ENCODE measurements around the gene HTR4.
A peak's percentile ranks its signal among the peaks of the same experiment; 100 is the strongest.

Gene HTR4

DNA sequence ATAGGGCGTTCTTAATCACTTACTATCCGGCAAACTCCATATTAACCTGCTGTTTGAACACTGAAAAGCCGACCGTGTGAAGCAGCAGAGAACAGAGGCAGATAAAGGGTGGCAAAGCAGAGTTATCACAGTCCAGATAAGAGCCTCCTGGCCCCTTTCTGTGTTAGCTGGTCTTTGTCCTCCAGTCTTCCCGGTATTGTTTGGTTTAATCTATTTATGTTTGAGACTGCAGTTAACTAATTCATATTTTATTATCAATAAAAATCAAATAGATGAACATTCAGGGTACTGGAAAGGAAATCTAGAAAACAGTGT is 6.0 kb upstream of the HTR4 start:
- DNase-seq = no peak

DNA sequence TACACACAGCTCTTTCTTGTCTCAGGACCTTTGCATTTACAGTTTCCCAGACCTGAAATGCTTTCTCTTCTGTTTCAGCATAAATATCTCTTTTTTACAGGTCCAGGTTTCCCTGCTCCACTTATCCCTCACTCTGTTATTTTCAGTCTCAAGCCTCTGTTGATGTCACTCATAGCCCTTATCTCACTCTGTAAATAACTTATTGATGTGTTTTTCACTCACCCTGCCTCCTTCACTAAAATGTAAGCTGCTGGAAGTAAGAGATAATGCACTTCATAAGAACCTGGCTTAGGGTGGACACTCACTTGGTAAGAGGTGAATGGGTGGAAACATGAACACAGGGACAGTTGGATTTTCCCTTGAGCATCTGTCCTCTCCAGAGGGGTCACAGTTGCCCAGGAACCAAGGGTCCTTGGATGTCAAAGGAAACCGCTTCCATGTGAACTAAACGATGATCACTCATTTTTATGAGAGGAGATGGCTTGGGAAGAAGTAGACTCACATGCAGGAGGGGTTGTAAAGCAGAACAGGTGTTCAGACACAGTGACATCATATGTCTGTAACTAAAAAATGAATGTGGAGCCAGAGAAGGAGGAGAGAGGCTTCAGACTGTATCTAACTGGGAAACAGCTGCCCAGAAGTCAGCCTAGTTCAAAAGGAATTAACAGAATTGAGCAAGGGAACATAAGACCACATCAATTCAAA is 5.5 kb upstream of the HTR4 start:
- no peak for DNase-seq

- no peak for DNase-seq
These were observed 964 bp downstream of the HTR4 start for GRCh38 chr5:148653291-148653835.

- no peak for DNase-seq
These were observed 2.8 kb downstream of the HTR4 start for GRCh38 chr5:148651528-148651927.

GRCh38 chr5:148645527-148645926 is 8.8 kb downstream of the HTR4 start:
- DNase-seq = no peak

- no peak for DNase-seq
These were observed 12.6 kb downstream of the HTR4 start for GRCh38 chr5:148641735-148642134.

- DNase-seq = no peak
These were observed 13.9 kb downstream of the HTR4 start for GRCh38 chr5:148640471-148640870.

GRCh38 chr5:148639081-148639480 is 15.2 kb downstream of the HTR4 start:
- DNase-seq = no peak

GRCh38 chr5:148636353-148636752 is 18.0 kb downstream of the HTR4 start:
- DNase-seq = no peak

DNA sequence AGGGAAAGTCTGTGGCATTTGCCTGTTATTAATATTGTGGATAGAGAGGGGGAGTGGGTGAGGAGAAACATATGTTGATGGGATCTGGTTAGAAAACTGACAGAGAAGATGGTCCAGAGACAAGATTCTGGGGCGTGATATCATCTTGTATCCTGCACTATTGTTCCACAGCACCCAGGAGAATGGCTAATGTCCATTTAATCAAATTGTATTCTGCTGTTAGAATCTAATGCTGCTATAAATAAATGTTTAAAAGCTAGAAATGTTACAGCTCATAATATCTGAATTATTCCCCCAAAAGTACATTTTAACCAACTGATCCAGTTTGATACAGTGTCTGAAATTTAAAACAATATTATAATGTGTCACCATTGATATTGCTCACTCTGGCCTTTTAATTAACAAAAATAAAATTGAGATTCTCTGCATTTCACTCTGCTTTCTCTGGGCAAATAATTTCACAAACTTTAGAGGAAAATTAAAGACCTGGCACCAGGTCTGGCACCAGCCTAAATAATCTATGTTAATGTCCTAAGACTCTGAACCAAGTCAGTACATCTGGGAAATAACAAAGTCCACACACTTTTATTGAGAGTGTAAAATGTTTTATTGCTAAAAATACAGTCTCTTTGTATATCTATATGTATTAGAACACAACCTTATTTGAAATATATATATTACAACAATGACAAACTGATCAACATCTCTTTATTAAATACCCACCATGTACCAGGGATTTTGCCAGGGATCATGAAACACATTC is 18.8 kb downstream of the HTR4 start:
- no peak for DNase-seq

- no peak for DNase-seq
These were observed 21.3 kb downstream of the HTR4 start for GRCh38 chr5:148633067-148633377.

GRCh38 chr5:148632255-148633066 is 21.9 kb downstream of the HTR4 start:
- DNase-seq = no peak

DNA sequence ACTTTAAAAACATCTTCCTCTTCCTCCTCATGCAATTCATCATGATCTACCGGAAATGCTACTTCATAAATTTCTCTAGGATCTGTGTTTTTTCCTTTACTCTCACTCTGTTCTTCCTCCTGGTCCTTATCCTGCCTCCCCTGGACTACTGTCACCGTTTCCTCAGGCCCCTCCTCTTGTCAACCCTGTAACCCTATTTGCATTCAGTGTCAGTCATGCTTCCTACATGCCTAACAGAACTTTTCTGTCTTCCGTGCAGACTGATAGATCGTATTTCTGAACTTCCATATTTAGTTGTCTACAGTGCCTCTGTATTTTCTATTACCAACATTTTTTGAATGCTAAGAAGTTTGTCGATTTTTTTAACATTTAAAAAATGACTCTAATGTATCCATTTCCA is 27.3 kb downstream of the HTR4 start:
- DNase-seq = no peak

DNA sequence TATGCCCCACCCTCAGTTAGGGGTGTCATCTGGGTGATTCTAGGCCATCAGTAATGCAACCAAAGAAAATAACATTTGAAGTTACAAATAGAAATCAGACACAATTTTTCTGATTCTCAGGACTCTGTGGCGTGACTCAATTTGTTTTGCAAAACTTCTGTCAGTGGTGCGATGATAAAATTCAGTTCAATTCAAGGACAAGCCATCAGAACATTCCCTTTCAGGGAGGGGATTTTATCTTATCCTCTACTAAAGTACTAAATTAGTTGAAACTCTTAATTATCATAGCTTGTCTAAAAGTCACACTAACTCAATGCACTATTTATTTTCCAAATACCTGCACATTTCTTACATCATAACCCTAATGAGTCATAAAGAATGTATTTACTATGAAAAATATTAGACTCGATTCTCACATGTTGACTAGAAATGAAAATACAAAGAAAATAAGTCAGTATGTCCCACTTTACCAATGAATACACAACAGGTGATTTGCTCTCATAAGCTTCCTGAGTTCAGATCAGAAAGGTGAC is 28.2 kb downstream of the HTR4 start:
- no peak for DNase-seq

DNA sequence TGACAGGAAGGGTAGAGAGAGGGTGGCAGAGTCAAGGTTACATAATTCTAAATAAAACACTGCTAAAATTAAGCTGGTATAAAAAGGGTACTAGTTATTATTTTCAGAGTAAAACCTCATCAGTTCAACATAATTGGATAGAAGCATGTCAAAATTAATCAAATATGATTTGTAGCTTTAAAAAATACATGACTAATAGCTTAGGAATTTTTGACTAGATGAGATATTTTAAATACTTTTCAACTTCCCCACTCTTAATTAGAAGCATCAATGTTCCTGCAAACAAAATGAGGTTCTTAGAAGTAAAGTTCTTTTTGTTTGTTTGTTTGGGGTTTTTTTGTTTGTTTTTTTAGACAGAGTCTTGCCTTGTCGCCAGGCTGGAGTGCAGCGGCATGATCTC is 29.1 kb downstream of the HTR4 start:
- DNase-seq = no peak

GRCh38 chr5:148623741-148624140 is 30.6 kb downstream of the HTR4 start:
- no peak for DNase-seq

DNA sequence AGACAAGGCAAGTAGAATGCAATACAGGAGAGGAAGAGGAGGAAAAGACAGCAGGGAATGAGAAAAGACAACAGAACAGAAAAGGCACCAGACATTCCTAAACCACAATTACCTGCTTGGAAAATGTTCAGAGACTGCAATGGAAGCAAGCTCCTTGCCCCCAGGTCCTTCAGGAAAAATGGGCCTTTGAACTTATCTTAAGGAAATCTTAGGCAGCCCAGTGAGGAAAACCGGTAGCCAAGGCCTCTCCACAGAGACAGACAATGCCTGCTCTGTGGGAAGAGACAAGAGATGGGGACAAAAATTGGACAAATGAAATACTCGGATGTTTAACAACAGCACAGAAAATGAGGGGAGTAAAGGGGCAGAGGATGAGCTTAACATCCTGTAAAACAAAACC is 31.2 kb downstream of the HTR4 start:
- DNase-seq = no peak

GRCh38 chr5:148620696-148621095 is 33.6 kb downstream of the HTR4 start:
- DNase-seq = peak; percentile 7

DNA sequence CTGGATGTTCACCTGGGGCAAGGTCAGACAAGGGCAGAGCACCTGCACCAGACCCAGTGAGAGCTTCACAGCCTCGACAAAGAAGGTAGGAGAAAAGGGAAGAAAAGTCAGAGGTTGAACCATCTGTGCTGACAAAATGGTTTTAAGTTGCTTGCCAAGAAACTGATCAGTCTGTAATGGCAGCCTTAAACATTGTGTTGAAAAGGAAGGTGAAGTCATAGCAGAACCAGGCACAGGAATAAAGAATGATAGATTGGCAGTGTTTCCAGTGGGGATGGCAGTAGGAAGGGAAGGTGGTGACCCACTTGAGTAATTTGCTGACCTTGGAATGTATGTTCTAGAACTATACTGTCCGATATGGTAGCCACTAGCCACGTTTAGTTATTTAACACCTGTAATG is 34.2 kb downstream of the HTR4 start:
- DNase-seq = no peak

DNA sequence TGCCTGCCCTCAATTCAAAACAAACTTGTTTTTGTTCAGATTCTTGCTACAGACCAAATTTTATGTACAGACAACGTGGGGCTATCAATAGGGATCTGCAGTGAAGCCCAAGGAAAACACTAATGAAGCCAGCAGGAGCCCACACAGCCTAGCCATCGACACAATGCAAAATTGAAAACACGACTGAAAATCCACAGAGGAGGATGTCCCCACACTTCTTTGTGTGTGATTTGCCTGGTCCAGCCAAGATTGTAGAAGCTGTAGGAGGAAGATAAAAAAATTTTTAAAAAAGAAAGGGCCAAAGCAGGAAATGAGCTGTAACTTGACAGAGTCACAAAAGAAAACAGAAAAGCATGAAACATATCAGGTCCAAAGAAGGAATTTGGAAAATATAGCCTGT is 34.8 kb downstream of the HTR4 start:
- no peak for DNase-seq

DNA sequence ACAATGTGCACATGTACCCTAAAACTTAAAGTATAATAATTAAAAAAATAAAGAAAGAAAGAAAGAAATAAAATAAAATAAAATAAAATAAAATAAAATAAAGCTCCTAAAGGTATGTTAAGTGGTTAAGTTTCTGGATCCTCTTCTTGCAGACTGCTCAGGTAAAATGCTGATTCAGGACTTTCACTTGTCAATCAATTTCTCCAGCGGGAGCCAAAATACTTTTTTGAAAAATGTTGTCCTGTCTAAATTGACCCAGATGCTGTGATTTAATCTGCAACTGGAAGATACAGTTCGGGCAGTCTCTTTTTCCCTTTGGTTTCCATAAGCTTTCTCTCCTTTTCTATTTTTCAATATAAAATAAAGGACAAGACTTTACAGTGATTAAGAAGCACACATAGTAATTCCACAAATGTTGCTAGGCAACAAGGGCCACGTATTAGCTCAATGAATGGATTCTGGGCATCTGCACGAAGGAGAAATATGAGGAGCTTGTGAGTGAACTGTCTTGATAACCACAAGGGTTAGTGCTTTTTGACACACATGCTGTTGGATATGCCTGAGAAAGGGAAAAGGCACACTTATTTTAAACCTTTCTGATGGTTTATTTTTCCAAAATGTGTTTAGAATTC is 38.6 kb downstream of the HTR4 start:
- DNase-seq = no peak

GRCh38 chr5:148607406-148607805 is 46.9 kb downstream of the HTR4 start:
- no peak for DNase-seq

DNA sequence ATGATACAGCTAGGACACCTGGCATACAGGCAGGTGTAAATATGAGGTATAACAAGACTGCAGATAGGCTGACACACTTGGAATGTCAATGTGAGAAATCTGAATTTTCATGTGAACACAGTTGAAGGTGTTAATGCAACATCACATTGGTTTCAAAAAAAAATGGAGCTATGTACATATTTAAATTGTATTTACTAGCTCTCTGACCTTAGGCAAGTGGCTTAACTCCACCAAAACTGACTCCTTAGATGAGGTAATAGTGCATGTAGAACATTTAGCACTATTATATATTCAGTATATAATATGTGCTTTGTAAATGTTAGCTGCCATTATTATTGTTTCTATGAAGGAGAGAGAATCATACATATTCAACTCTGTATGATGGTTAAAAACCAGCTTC is 48.0 kb downstream of the HTR4 start:
- DNase-seq = no peak
